Left ventricle myocardium inferior (tissue), 1 donor: ENCODE data around the gene PHAX. TPM values are rescaled to one million over a fixed set of nuclear protein-coding genes. Genes with fewer than 3 reads are reported as not detected.

Experiments
- DNase-seq: peaks from one replicate; pipeline ENCODE4 v3.0.0-alpha.2; 2020
- H3K27ac ChIP-seq: fragments of 200-600 bp; replicated peaks from 2 replicates; pipeline ENCODE4 v1.8.0; 2021
- H3K27me3 ChIP-seq: fragments of 200-600 bp; 2 replicates; pipeline ENCODE4 v1.8.0; 2021; ENCODE audit warnings: low read depth
- H3K36me3 ChIP-seq: fragments of 200-600 bp; 2 replicates; pipeline ENCODE4 v1.8.0; 2021
- H3K4me1 ChIP-seq: fragments of 200-600 bp; 2 replicates; pipeline ENCODE4 v1.8.0; 2021
- H3K4me3 ChIP-seq: fragments of 200-600 bp; 2 replicates; pipeline ENCODE4 v1.8.0; 2021; ENCODE audit warnings: mild to moderate bottlenecking, moderate library complexity
- H3K9me3 ChIP-seq: fragments of 200-600 bp; replicated peaks from 2 replicates; pipeline ENCODE4 v1.8.0; 2021
- intact Hi-C: fragments of 100-400 bp; cut with micrococcal nuclease; formaldehyde crosslinking; loops from one replicate; pipeline ENCODE4 v1.11.0; 2022
- total RNA-seq: library from RNA; stranded (reverse); fragmentation: NEBNext Ultra II Directional; extraction: Animal tissue kit (Norgen Biotek cat#: 25700); gene quantifications from one replicate; pipeline ENCODE4 v1.2.1, GENCODE V29; 2021
- TF ChIP-seq, protein P1 (sequence below): fragments of 200-600 bp; IDR thresholded peaks from 2 replicates; pipeline ENCODE4 v1.8.0; 2021; ENCODE audit warnings: antibody characterized with exemption, mild to moderate bottlenecking, borderline replicate concordance
- donor health status: DM: no; HTN: yes; CAD: no; lungs with severe emphysema.

Gene PHAX
- total RNA-seq, 1 donor from 2014 or later = 29.4 TPM

DNA sequence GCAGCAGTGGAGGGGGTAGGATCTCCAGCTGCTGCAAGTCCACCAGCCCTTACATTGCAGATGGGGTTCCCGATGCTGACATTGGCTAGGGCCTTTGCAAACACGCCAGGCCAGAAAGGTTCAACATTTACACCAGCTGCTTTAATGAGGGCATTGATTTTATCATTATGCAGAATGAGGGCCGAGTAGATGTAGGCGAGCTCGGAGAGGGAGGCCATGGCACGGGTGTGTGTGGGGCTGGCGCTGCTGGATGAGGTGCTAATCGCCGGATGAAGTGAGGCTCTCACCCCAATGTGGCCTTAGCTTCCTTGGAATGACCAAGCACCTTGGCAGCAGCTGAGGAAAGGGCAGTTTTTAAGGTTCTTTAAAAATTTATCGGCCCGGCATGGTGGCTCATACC is 27.4 kb downstream of the PHAX start:
- Histone ChIP-seq H3K9me3 (no peaks in the 10 kb centered on the region), H3K36me3 (peaks cover 26% of the 10 kb centered on the region), H3K4me1 (no peaks in the 10 kb centered on the region), H3K27me3 (no peaks in the 10 kb centered on the region), H3K27ac (no peak overlapping the region), H3K4me3 (no peak overlapping the region)
- intact Hi-C loops = no loop called here
- TF ChIP-seq, protein P1, sequence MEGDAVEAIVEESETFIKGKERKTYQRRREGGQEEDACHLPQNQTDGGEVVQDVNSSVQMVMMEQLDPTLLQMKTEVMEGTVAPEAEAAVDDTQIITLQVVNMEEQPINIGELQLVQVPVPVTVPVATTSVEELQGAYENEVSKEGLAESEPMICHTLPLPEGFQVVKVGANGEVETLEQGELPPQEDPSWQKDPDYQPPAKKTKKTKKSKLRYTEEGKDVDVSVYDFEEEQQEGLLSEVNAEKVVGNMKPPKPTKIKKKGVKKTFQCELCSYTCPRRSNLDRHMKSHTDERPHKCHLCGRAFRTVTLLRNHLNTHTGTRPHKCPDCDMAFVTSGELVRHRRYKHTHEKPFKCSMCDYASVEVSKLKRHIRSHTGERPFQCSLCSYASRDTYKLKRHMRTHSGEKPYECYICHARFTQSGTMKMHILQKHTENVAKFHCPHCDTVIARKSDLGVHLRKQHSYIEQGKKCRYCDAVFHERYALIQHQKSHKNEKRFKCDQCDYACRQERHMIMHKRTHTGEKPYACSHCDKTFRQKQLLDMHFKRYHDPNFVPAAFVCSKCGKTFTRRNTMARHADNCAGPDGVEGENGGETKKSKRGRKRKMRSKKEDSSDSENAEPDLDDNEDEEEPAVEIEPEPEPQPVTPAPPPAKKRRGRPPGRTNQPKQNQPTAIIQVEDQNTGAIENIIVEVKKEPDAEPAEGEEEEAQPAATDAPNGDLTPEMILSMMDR = no peak
- no peak for DNase-seq

DNA sequence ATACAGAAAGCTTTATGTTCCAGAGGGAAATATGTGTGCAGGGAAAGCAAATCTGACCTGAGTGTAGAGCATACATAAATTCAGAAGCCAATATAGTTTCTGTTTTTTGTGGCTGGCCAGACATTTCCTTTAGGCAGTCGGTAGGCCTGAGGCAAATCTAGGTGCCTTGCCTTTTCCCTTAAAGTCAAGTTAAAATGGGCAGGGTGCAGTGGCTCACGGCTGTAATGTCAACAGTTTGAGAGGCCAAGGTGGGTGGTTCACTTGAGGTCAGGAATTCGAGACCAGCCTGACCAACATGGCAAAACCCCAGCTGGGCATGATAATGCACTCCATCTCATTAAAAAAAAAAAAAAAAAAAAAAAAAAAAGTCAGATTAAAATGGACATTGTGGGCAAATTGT is 31.2 kb downstream of the PHAX start:
- no peaks in the 10 kb centered on the region for H3K27me3 ChIP-seq
- H3K36me3 ChIP-seq = no peaks in the 10 kb centered on the region
- H3K4me1 ChIP-seq = no peaks in the 10 kb centered on the region
- no peak overlapping the region for H3K4me3 ChIP-seq
- TF ChIP-seq, protein P1 = no peak
- no peak overlapping the region for H3K27ac ChIP-seq
- H3K9me3 ChIP-seq = no peaks in the 10 kb centered on the region
- intact Hi-C loops = no loop called here
- no peak for DNase-seq

DNA sequence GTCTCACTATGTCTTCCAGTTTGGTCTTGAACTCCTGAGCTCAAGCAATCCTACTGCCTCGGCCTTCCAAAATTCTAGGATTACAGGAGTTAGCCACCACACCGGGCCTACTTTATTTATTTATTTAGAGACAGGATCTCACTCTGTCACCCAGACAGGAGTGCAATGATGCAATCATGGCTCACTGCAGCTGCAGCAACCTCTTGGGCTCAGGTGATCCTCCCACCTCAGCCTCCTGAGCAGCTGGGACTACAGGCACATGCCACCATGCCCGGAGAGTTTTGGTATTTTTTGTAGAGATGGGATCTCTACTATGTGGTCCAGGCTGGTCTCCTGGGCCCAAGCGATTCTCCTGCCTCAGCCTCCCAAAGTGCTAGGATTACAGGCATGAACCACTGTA is 32.8 kb downstream of the PHAX start:
- H3K4me1 ChIP-seq = no peaks in the 10 kb centered on the region
- intact Hi-C loops = no loop called here
- TF ChIP-seq, protein P1 = no peak
- DNase-seq = no peak
- no peaks in the 10 kb centered on the region for H3K27me3 ChIP-seq
- H3K36me3 ChIP-seq = no peaks in the 10 kb centered on the region
- no peaks in the 10 kb centered on the region for H3K9me3 ChIP-seq
- H3K27ac ChIP-seq = no peak overlapping the region
- no peak overlapping the region for H3K4me3 ChIP-seq

DNA sequence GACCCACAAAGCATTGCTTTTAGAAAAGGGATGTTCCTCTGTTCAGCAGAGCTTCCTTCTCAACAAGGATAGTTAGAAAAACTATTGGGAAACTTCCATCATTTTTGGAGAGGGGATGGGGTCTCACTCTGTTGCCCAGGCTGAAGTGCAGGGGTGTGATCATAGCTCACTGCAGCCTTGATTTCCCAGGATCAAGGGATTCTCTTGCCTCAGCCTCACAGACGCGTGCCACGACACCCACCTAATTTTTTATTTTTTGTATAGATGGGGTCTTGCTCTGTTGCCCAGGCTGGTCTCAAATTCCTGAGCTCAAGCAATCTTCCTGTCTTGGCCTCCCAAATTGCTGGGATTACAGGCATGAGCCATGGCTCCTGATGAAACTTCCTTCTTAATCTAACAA is 34.8 kb downstream of the PHAX start:
- DNase-seq = no peak
- Histone ChIP-seq H3K4me3 (no peak overlapping the region), H3K36me3 (no peaks in the 10 kb centered on the region), H3K9me3 (no peaks in the 10 kb centered on the region), H3K27me3 (no peaks in the 10 kb centered on the region), H3K27ac (no peak overlapping the region), H3K4me1 (no peaks in the 10 kb centered on the region)
- TF ChIP-seq, protein P1 = no peak
- intact Hi-C loops = no loop called here

DNA sequence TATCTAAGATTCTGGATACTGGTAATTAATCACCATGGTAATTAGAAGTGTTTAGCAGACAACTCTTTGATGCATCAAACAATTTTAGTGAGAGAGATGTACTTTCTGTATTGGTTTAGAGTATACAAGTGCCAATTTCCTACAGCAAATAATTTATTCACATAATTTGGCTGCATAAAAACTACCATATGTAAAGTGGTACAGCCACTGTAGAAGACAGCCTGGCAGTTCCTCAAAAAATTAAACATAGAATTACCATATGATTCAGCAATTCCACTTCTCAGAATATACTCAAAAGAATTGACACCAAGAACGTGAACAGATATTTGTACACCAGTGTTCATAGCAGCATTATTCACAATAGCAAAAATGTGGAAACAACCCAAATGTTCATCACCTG is 36.2 kb downstream of the PHAX start:
- Histone ChIP-seq H3K36me3 (no peaks in the 10 kb centered on the region), H3K4me3 (no peak overlapping the region), H3K27me3 (no peaks in the 10 kb centered on the region), H3K9me3 (no peaks in the 10 kb centered on the region), H3K27ac (no peak overlapping the region), H3K4me1 (no peaks in the 10 kb centered on the region)
- no peak for DNase-seq
- intact Hi-C loops = no loop called here
- TF ChIP-seq, protein P1 = no peak

DNA sequence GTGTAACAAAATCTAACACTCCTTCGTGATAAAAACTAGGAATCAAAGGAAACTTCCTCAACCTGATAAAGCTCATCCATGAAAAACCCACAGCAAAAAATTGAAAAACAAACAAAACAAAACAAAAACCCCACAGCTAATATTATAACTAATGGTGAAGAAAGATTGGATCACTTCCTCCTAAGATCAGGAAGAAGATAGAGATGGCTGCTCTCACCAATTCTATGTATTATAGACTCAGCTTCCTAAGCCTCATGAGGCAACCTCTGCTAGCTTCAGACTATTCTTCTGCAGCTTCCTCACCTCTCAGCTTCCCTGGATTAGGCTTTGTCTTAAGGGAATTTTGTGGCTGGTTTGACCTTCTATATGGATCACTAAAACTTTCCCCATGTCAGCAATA is 40.1 kb downstream of the PHAX start:
- Histone ChIP-seq H3K9me3 (peaks cover 16% of the 10 kb centered on the region), H3K36me3 (no peaks in the 10 kb centered on the region), H3K4me1 (no peaks in the 10 kb centered on the region), H3K4me3 (no peak overlapping the region), H3K27ac (no peak overlapping the region), H3K27me3 (no peaks in the 10 kb centered on the region)
- TF ChIP-seq, protein P1 = no peak
- intact Hi-C loops = no loop called here
- no peak for DNase-seq
